CD14-positive monocyte (primary cell): Measurements from ENCODE around the gene RLF. TPM values are rescaled to one million over a fixed set of nuclear protein-coding genes. Genes with fewer than 3 reads are reported as not detected.

Experiments used
- DNase-seq, 3 donors: peaks; one replicate each; pipeline ENCODE4 v3.0.0-alpha.2; 2011 to 2022
- H2AFZ ChIP-seq: 2 replicates; pipeline ENCODE4 v1.6.0; 2012; ENCODE audit warnings: mild to moderate bottlenecking, low read depth, low read length, inconsistent platforms; ENCODE audit not compliant: insufficient read depth, poor library complexity, severe bottlenecking
- H3K27ac ChIP-seq, 2 donors: 1 replicate in 1 of 2; 2 replicates in 1 of 2; pipeline ENCODE4 v1.5.1; 2012 to 2013; ENCODE audit warnings: low read length in 2 of 2, control low read depth in 1 of 2, inconsistent platforms in 1 of 2, low read depth in 1 of 2, mild to moderate bottlenecking in 1 of 2
- H3K27me3 ChIP-seq, 2 donors: one replicate each; pipeline versions ENCODE4 v1.6.0 to v1.6.1; 2011 to 2013; ENCODE audit warnings: low read length in 2 of 2; ENCODE audit not compliant: control insufficient read depth in 2 of 2, insufficient read depth in 2 of 2
- H3K36me3 ChIP-seq, 2 donors: replicated peaks in 1 of 2; 1 replicate in 1 of 2; 2 replicates in 1 of 2; pipeline versions ENCODE4 v1.5.1 to v1.6.1; 2012 to 2013; ENCODE audit warnings: low read length in 2 of 2, control low read depth in 1 of 2, inconsistent platforms in 1 of 2, mild to moderate bottlenecking in 1 of 2; ENCODE audit not compliant: insufficient read depth in 2 of 2, control insufficient read depth in 1 of 2
- H3K4me1 ChIP-seq, 2 donors: 1 replicate in 1 of 2; 2 replicates in 1 of 2; pipeline versions ENCODE4 v1.5.1 to v1.6.1; 2012 to 2013; ENCODE audit warnings: low read length in 2 of 2, control low read depth in 1 of 2, inconsistent platforms in 1 of 2, mild to moderate bottlenecking in 1 of 2, moderate library complexity in 1 of 2; ENCODE audit not compliant: insufficient read depth in 2 of 2, control insufficient read depth in 1 of 2
- H3K4me2 ChIP-seq: replicated peaks from 2 replicates; pipeline ENCODE3; 2012; ENCODE audit warnings: low read length, moderate library complexity, mild to moderate bottlenecking; ENCODE audit not compliant: poor library complexity, severe bottlenecking; ENCODE audit errors: extremely low read depth
- H3K4me3 ChIP-seq, 3 experiments: fragments of 200-600 bp in 1 of 3; sonication (generic) in 1 of 3; replicated peaks in 1 of 3; 1 replicate in 2 of 3; 2 replicates in 1 of 3; pipeline ENCODE4 v1.5.1; 2011 to 2013; ENCODE audit warnings: low read length in 3 of 3, mild to moderate bottlenecking in 3 of 3, control low read depth in 2 of 3, low read depth in 2 of 3, inconsistent platforms in 1 of 3, moderate library complexity in 1 of 3
- H3K79me2 ChIP-seq: 2 replicates; pipeline ENCODE4 v1.6.0; 2012; ENCODE audit warnings: mild to moderate bottlenecking, control low read depth, inconsistent platforms, low read length, moderate library complexity; ENCODE audit not compliant: insufficient read depth
- H3K9ac ChIP-seq: 2 replicates; pipeline ENCODE4 v1.6.0; 2017; ENCODE audit warnings: low read length, mild to moderate bottlenecking; ENCODE audit not compliant: insufficient read depth, poor library complexity, severe bottlenecking
- H3K9me3 ChIP-seq, 2 donors: replicated peaks in 1 of 2; 1 replicate in 1 of 2; 2 replicates in 1 of 2; pipeline versions ENCODE4 v1.5.1 to v1.6.1; 2012 to 2013; ENCODE audit warnings: low read length in 2 of 2, control low read depth in 1 of 2; ENCODE audit not compliant: control insufficient read depth in 1 of 2, insufficient read depth in 1 of 2
- H4K20me1 ChIP-seq: 2 replicates; pipeline ENCODE4 v1.6.0; 2012; ENCODE audit warnings: mild to moderate bottlenecking, low read length, control low read depth, moderate library complexity; ENCODE audit not compliant: insufficient read depth
- H3K27ac Mint-ChIP-seq, 7 donors: one replicate each; pipeline ENCODE4 v1.8.0; 2020; ENCODE audit warnings: mild to moderate bottlenecking in 7 of 7, mixed read lengths in 7 of 7, moderate library complexity in 6 of 7, inconsistent platforms in 2 of 7
- H3K27me3 Mint-ChIP-seq, 3 donors: one replicate each; pipeline ENCODE4 v1.8.0; 2021 to 2022; ENCODE audit warnings: low read depth in 3 of 3, mild to moderate bottlenecking in 3 of 3, mixed read lengths in 3 of 3, moderate library complexity in 3 of 3, inconsistent platforms in 1 of 3
- H3K36me3 Mint-ChIP-seq, 2 donors: one replicate each; pipeline ENCODE4 v1.8.0; 2020; ENCODE audit warnings: mixed read lengths in 2 of 2, inconsistent platforms in 1 of 2, mild to moderate bottlenecking in 1 of 2
- H3K4me1 Mint-ChIP-seq: one replicate; pipeline ENCODE4 v1.8.0; 2020; ENCODE audit warnings: mild to moderate bottlenecking, mixed read lengths
- H3K4me3 Mint-ChIP-seq, 2 donors: one replicate each; pipeline ENCODE4 v1.8.0; 2020; ENCODE audit warnings: mild to moderate bottlenecking in 2 of 2, mixed read lengths in 2 of 2, moderate library complexity in 1 of 2
- H3K9me3 Mint-ChIP-seq, 7 donors: one replicate each; pipeline ENCODE4 v1.8.0; 2020 to 2022; ENCODE audit warnings: mixed read lengths in 7 of 7, mild to moderate bottlenecking in 6 of 7, moderate library complexity in 6 of 7, inconsistent platforms in 2 of 7
- CTCF ChIP-seq: fragments of 200-600 bp; IDR thresholded peaks from one replicate; pipeline ENCODE4 v1.8.0; 2022; ENCODE audit warnings: antibody characterized with exemption, mild to moderate bottlenecking
- WGBS: methylation state at CpG from one replicate; pipeline ENCODE4 v1.1.5; 2013; ENCODE audit warnings: missing lambda C conversion rate; ENCODE audit not compliant: insufficient coverage; 5-methylcytosine and 5-hydroxymethylcytosine counted together
- intact Hi-C, 2 donors: fragments of 100-400 bp; cut with micrococcal nuclease; formaldehyde crosslinking; loops; one replicate each; pipeline versions ENCODE4 v1.15.0 to v1.15.1; 2023
- polyA plus RNA-seq, 3 donors: library from polyadenylated mRNA; depleted of rRNA in 1 of 3; unstranded in 2 of 3; stranded (reverse) in 1 of 3; fragments of 300-500 nt in 2 of 3; fragments of >200 nt in 1 of 3; fragmentation: Illumina TruSeq in 2 of 3; gene quantifications; 1 replicate in 2 of 3; 2 replicates in 1 of 3; pipeline ENCODE4 v1.2.3, GENCODE V29; 2012 to 2021

RLF gene
- polyA plus RNA-seq, 3 donors: 3.0 to 9.2 (median 6.2) TPM

- H3K9ac ChIP-seq: no peak overlapping the region
- Mint-ChIP-seq H3K36me3 (peaks cover 31 to 47% of the 10 kb centered on the region in 2 donors), H3K4me1 (no peaks in the 10 kb centered on the region), H3K27me3 (no peaks in the 10 kb centered on the region), H3K27ac (no peak overlapping the region), H3K4me3 (no peak overlapping the region), H3K9me3 (no peaks in the 10 kb centered on the region)
- H3K79me2 ChIP-seq: no peaks in the 10 kb centered on the region
- no peak for DNase-seq
- WGBS: no CpG with 5 or more reads among the region's 3 CpGs
- H3K4me3 ChIP-seq: no peak overlapping the region
- H3K4me2 ChIP-seq: no peak overlapping the region
- H2AFZ ChIP-seq: no peak overlapping the region
- peaks cover 15 to 72% of the 10 kb centered on the region in 2 donors for H3K36me3 ChIP-seq
- no peak overlapping the region for H3K27ac ChIP-seq
- no peaks in the 10 kb centered on the region for H3K9me3 ChIP-seq
- H3K27me3 ChIP-seq: no peaks in the 10 kb centered on the region
- no peak for TF ChIP-seq CTCF
- H3K4me1 ChIP-seq: no peaks in the 10 kb centered on the region
- intact Hi-C loops: loop anchor here in 1 of 2 donors (10.0 kb wide), 1 partner anchor 47 kb away; no protein-coding TSS in a partner anchor
- H4K20me1 ChIP-seq: peaks cover 5% of the 10 kb centered on the region
Observed at GRCh38 chr1:40221977-40222772, 61.0 kb downstream of the RLF start.

- Histone ChIP-seq H4K20me1 (peaks cover 8% of the 10 kb centered on the region), H3K4me3 (no peak overlapping the region), H3K36me3 (peaks cover 18 to 76% of the 10 kb centered on the region in 2 donors), H3K4me2 (no peak overlapping the region), H3K27me3 (no peaks in the 10 kb centered on the region), H3K4me1 (no peaks in the 10 kb centered on the region), H3K9ac (no peak overlapping the region), H2AFZ (no peak overlapping the region), H3K79me2 (no peaks in the 10 kb centered on the region), H3K27ac (no peak overlapping the region), H3K9me3 (no peaks in the 10 kb centered on the region)
- peaks cover 30 to 51% of the 10 kb centered on the region in 2 donors for H3K36me3 Mint-ChIP-seq
- DNase-seq: no peak
- 95% methylated on average over 3 of the region's 6 CpGs for WGBS
- H3K27ac Mint-ChIP-seq: no peak overlapping the region
- no peak overlapping the region for H3K4me3 Mint-ChIP-seq
- intact Hi-C loops: loop anchor here in 1 of 2 donors (10.0 kb wide), 1 partner anchor 49 kb away; no protein-coding TSS in a partner anchor
- TF ChIP-seq CTCF: no peak
- H3K4me1 Mint-ChIP-seq: no peaks in the 10 kb centered on the region
- H3K9me3 Mint-ChIP-seq: no peaks in the 10 kb centered on the region
- no peaks in the 10 kb centered on the region for H3K27me3 Mint-ChIP-seq
Observed at GRCh38 chr1:40224040-40224439, 62.9 kb downstream of the RLF start.
